Measurements from ENCODE around the gene HAAO. TPM values are rescaled to one million over a fixed set of nuclear protein-coding genes. Genes with fewer than 3 reads are reported as not detected.

The HAAO gene
- total RNA-seq, 1 experiment from 2014 or later, result 8.0 TPM

- ChIA-PET POLR2A (no interaction called here), CTCF (no interaction called here)
- peaks cover 17% of the 10 kb centered on the region for H3K4me1 Mint-ChIP-seq
- no peak for DNase-seq (ENCODE audit: low spot score)
- no peaks in the 10 kb centered on the region for H3K36me3 Mint-ChIP-seq
- H3K27ac Mint-ChIP-seq, result no peak overlapping the region
- H3K9me3 Mint-ChIP-seq, result no peaks in the 10 kb centered on the region
- no peak for ATAC-seq
- H3K27me3 Mint-ChIP-seq (ENCODE audit: low read depth), result peaks cover 14% of the 10 kb centered on the region
- TF ChIP-seq ZNF423 (CRISPR knock-in tag; IDR thresholded peaks at IDR 0.05) (no peak), SP1 (CRISPR knock-in tag; conservative IDR thresholded peaks at IDR 0.05) (no peak)
- no peak overlapping the region for H3K4me3 Mint-ChIP-seq
Observed at GRCh38 chr2:42788478-42788793, 3.9 kb downstream of the HAAO start.

- POLR2A ChIA-PET, result no interaction called here
- ATAC-seq (no peak), DNase-seq (ENCODE audit: low spot score) (no peak)
- Mint-ChIP-seq H3K36me3 (peaks cover 3% of the 10 kb centered on the region), H3K9me3 (peaks cover 1% of the 10 kb centered on the region; the same call in 1 of the 2 replicates), H3K27ac (no peak overlapping the region), H3K27me3 (ENCODE audit: low read depth) (peaks cover 14% of the 10 kb centered on the region), H3K4me3 (no peak overlapping the region), H3K4me1 (peaks cover 14% of the 10 kb centered on the region)
- CTCF ChIA-PET, result interaction anchor here (1.2 to 1.9 kb wide), 3 partner anchors 13 to 199 kb away, joined by 3 to 8 read pairs (median 7); no protein-coding TSS in a partner anchor
- TF ChIP-seq NFATC4 (CRISPR knock-in tag; IDR thresholded peaks at IDR 0.05), result no peak
- TF ChIP-seq ZNF416 (CRISPR knock-in tag; IDR thresholded peaks at IDR 0.05), result no peak
- TF ChIP-seq ZMAT4 (CRISPR knock-in tag; IDR thresholded peaks at IDR 0.05), result no peak
- no peak for TF ChIP-seq ZNF671 (CRISPR knock-in tag; IDR thresholded peaks at IDR 0.05)
- TF ChIP-seq PRDM15 (CRISPR knock-in tag; IDR thresholded peaks at IDR 0.05), result no peak
Observed at GRCh38 chr2:42787788-42788477, 4.5 kb downstream of the HAAO start.

GRCh38 chr2:42787424-42787787 lies 5.0 kb downstream of the HAAO start:
- CTCF ChIA-PET, result interaction anchor here (1.0 to 1.9 kb wide), 5 partner anchors 13 to 200 kb away, joined by 3 to 8 read pairs (median 5); no protein-coding TSS in a partner anchor
- DNase-seq (ENCODE audit: low spot score), result no peak
- H3K27ac Mint-ChIP-seq, result no peak overlapping the region
- TF ChIP-seq MYBL2 (CRISPR knock-in tag; IDR thresholded peaks at IDR 0.05), result no peak
- TF ChIP-seq ATF6 (CRISPR knock-in tag; IDR thresholded peaks at IDR 0.05), result no peak
- no peak for TF ChIP-seq ATF1 (CRISPR knock-in tag; IDR thresholded peaks at IDR 0.05)
- TF ChIP-seq TEAD1 (CRISPR knock-in tag; IDR thresholded peaks at IDR 0.05), result no peak
- TF ChIP-seq ZMAT4 (CRISPR knock-in tag; IDR thresholded peaks at IDR 0.05), result no peak
- TF ChIP-seq MXD4 (CRISPR knock-in tag; IDR thresholded peaks at IDR 0.05; ENCODE audit: borderline replicate concordance), result no peak
- no peak for TF ChIP-seq GTF2I (CRISPR knock-in tag; conservative IDR thresholded peaks at IDR 0.05)
- no peak for TF ChIP-seq CREB1 (CRISPR knock-in tag; IDR thresholded peaks at IDR 0.05)
- TF ChIP-seq SOX15 (CRISPR knock-in tag; IDR thresholded peaks at IDR 0.05), result no peak
- ATAC-seq, result no peak
- peaks cover 14% of the 10 kb centered on the region for H3K4me1 Mint-ChIP-seq
- peaks cover 8% of the 10 kb centered on the region for H3K36me3 Mint-ChIP-seq
- H3K27me3 Mint-ChIP-seq (ENCODE audit: low read depth), result peaks cover 14% of the 10 kb centered on the region
- POLR2A ChIA-PET, result no interaction called here
- no peak overlapping the region for H3K4me3 Mint-ChIP-seq
- H3K9me3 Mint-ChIP-seq, result peaks cover 6% of the 10 kb centered on the region

Data from WTC11 (cell line).